Epithelial cell of esophagus (primary cell): ENCODE measurements around the gene DUSP3.

Experiments used
- DNase-seq: peaks from one replicate; pipeline ENCODE4 v3.0.0; 2010; ENCODE audit warnings: low read depth
- H3K4me3 ChIP-seq: 2 replicates; pipeline ENCODE4 v1.5.1; 2011; ENCODE audit warnings: mild to moderate bottlenecking, low read length, control low read depth
- CTCF ChIP-seq: IDR thresholded peaks from 2 replicates; pipeline ENCODE4 v1.5.1; 2011; ENCODE audit warnings: low read depth, mild to moderate bottlenecking, low read length, control low read depth, inconsistent platforms; ENCODE audit not compliant: insufficient read depth; ENCODE audit errors: missing control alignments

The DUSP3 gene

DNA sequence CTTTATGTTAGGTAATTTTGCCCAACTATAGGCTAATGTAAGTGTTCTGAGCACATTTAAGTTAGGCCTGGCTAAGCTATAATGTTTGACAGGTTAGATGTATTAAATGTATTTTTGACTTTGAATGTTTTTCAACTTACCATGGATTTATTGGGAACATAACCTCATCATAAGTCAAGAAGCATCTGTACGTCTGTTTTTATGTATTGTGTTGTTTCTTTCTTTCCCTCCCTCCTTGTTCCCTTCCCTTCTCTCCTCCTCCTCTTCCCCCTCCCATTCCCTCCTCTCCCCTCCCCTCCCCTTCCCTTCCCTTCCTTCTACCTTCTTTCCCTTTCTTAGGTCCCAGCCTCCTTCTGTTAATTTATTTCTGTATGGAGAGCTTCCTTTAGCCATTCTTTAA, 10.7 kb upstream of the DUSP3 start:
- DNase-seq: no peak
- no peak for TF ChIP-seq CTCF
- H3K4me3 ChIP-seq: no peak overlapping the region

- H3K4me3 ChIP-seq: no peak overlapping the region
- no peak for DNase-seq
- no peak for TF ChIP-seq CTCF
These were observed 9.8 kb upstream of the DUSP3 start for GRCh38 chr17:43788540-43788939.

DNA sequence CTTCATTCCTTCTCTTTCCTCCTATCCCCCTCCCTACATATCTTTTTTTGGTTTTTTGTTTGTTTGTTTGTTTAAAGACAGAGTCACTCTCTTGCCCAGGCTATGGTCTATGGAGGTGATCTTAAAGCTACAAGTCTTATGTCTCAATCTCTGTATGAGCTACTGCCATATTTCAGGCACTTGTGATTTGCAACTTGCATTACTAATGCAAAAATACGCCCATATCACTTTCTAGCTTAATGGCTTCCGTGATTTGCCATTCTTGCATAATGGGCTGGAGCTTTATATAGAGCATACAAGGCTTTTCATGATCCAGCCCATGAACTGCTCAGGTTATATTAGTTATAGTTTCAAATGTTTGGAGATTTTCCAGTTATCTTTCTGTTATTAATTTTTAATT, 9.0 kb upstream of the DUSP3 start:
- TF ChIP-seq CTCF: no peak
- peak; percentile 29 for DNase-seq
- no peak overlapping the region for H3K4me3 ChIP-seq

DNA sequence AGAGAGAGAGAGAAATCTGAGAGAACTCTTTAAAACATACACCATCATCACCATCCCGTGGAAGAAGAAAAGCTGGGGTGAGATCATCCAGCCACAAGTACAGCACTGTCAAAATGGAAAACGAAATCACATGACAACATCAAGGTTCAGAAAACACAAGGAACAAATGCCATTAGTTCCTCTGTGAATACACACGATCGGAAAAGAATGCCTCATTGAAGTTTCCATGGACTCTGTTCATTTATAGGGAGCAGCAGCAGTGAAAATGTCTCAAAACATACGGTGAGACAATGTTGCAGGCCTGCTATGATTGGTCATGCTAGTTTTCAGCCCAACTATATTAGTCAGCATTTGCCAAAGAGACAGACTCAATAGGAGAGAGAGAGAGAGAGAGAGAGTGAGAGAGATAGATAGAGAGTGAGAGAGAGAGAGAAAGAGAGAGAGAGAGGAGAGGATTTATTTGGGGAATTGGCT, 5.9 kb upstream of the DUSP3 start:
- no peak overlapping the region for H3K4me3 ChIP-seq
- DNase-seq: peak; percentile 57
- no peak for TF ChIP-seq CTCF

GRCh38 chr17:43784068-43784467, 5.3 kb upstream of the DUSP3 start:
- DNase-seq: no peak
- H3K4me3 ChIP-seq: no peak overlapping the region
- no peak for TF ChIP-seq CTCF

DNA sequence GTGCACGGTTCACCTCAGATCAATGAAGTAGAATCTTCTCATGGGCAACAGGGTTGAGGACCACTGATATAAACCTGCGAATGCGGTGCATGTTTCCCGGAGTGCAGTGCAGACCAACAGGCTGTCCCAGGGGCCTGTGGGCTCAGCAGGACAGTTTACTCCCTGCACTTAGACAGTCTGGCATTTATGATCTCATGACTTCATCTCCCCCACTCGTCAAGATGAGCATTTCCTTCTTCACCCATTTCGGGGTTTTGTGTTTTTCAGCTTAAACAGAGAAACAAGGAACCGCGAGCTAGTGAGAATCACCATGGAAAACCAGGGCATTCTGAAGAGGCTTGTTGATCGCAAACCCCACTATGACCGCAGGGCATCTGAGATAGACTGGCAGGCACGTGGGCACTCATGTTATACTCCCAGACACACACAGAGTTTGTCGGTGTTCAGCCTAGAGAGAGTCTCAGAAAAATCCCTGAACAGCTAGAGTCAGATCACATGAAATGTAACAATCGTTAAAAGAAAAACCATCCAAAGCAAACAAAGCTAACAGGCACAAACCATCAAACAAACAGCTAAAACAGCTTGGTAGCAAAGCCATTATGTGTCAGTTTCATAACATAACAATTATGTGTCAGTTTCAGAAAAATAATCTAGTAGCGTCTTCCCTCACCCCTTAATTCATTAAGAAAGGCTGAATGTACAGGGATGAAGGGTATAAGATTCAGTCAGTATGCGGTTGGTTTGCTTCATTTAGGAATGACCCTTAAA, 4.3 kb upstream of the DUSP3 start:
- no peak for TF ChIP-seq CTCF
- no peak for DNase-seq
- H3K4me3 ChIP-seq: no peak overlapping the region

- TF ChIP-seq CTCF: no peak
- peak within 1 kb of the TSS; percentile 72 for H3K4me3 ChIP-seq
- no peak for DNase-seq
These were observed 1.4 kb upstream of the DUSP3 start, which contains the start of gene CFAP97D1 for GRCh38 chr17:43780135-43780534. TSS of gene CFAP97D1 (plus strand) at chr17:43780435. CDS start at chr17:43780463, 28 bp downstream.
